D721Med (cell line): ENCODE data around the gene LCE2C.
"Not testable (repeated sequence)": the region's sequence is repeated elsewhere in the genome, so short reads cannot be mapped to it uniquely, and the experiment has no call there.

Experiments
- DNase-seq: peaks from one replicate; pipeline ENCODE4 v3.0.0; 2011; ENCODE audit warnings: low spot score; ENCODE audit not compliant: insufficient read length
- FAIRE-seq: peaks from 2 replicates; lab custom pipeline; 2011; peaks lifted over from hg19 to GRCh38; lab: Jason Lieb, UNC
- TF ChIP-seq, protein P1 (sequence below): IDR thresholded peaks from 2 replicates; pipeline ENCODE4 v1.5.1; 2012; ENCODE audit warnings: mild to moderate bottlenecking, control low read depth; ENCODE audit not compliant: insufficient read depth; ENCODE audit errors: missing control alignments

LCE2C gene, protein sequence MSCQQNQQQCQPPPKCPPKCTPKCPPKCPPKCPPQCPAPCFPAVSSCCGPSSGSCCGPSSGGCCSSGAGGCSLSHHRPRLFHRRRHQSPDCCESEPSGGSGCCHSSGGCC

DNA sequence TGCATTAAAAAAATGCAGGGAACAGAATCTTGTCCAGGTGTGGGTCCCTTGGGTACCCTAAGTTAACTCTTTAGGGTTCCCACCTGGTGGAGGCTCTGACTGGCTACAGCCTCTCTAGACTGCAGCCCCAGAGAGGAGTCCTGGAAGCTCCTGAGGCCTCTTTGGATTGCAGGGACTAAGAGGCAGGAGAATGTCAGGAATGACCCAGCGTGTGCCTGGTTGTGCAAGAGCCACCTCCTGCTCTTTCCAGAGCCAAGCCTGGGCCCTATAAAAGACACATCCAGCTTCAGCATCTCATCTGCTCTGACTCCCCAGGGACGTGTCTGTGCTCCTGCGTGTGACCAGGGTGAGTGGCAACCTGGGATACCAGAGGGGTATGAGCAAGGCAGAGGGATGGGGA, at the start of gene LCE2C:
TSS of gene LCE2C (plus strand) at position 297 of the 400 bp plus-strand sequence. CDS start 737 bp downstream, outside the sequence.
- not testable (repeated sequence) for FAIRE-seq, DNase-seq

DNA sequence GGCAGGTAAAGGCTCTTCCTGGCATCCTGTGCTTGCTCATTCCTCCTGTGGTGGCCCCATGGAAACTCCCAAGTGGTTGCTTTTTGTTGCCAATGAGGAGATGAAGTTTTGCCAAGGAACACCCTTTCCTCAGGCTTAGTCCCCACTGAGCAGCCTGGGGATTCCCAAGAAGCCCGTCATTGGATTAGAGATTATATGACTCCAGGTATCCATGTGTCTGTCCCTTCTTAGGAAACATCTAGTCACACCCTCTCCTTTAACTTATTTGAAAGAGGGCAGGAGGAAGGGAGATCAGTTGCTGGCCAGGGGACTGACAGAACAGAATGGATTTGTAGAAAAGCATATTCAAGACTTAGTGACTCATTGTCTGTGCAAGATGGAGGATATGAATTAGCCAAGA, 48.3 kb upstream of the LCE2C start:
- FAIRE-seq (no peak), DNase-seq (no peak)
- TF ChIP-seq, protein P1, sequence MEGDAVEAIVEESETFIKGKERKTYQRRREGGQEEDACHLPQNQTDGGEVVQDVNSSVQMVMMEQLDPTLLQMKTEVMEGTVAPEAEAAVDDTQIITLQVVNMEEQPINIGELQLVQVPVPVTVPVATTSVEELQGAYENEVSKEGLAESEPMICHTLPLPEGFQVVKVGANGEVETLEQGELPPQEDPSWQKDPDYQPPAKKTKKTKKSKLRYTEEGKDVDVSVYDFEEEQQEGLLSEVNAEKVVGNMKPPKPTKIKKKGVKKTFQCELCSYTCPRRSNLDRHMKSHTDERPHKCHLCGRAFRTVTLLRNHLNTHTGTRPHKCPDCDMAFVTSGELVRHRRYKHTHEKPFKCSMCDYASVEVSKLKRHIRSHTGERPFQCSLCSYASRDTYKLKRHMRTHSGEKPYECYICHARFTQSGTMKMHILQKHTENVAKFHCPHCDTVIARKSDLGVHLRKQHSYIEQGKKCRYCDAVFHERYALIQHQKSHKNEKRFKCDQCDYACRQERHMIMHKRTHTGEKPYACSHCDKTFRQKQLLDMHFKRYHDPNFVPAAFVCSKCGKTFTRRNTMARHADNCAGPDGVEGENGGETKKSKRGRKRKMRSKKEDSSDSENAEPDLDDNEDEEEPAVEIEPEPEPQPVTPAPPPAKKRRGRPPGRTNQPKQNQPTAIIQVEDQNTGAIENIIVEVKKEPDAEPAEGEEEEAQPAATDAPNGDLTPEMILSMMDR, result no peak

DNA sequence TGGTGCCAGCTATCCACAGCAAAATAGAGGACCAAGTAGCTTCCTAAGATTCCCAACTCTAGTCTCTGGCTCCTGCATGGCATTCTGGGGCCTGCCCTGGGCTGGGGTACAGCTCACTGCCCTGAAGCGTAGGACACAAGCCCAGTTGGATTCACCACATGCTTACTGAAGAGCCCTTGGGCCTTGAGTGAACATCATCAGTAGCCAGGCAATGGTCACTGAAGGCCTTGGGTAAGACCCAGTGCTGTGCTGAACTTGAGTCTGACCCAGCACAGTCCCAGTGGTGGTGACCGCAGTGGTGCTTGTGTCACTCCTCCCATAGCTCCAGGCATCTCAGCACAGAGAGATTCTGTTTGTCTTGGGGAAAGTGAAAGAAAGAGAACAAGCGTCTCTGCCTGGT, 44.5 kb upstream of the LCE2C start:
- FAIRE-seq, result no peak
- no peak for DNase-seq
- TF ChIP-seq, protein P1, result no peak

DNA sequence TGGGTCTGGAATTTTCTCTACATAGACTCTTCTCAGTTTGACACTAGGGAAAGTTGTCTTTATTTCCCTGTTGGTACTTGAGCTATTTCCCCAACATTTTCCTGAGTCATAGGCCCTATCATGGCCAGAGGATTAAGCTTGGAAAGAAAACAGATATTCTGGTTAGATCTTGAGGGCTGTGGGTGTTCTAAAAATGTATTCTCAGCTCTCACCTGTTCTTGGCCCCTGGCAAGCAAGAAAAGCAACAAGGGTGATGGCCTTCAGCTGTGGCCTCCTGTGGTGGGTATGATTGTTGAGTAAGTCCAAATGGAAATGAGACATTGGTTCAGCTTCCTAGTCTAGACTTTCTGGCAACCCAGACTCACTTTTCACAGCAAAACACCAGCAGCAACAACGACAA, 34.7 kb upstream of the LCE2C start:
- FAIRE-seq, result no peak
- DNase-seq, result no peak
- TF ChIP-seq, protein P1, result no peak

DNA sequence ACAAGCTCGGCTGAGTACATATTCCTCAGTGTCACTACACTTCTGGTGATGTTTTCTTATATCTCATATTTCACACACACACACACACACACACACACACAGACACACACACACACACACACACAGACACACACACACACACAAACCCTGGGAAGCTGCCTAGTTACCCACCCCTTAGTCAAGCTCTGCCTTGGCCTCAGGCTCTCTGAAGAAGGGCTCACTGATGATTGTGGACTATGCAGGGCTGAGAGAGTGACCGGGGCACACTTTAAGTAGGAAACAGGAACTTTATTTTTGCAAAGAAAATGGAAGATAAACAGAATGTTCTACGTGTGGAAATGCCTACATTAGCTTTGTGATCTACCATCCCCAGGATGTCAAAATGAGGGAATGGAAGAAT, 31.1 kb upstream of the LCE2C start:
- FAIRE-seq (no peak), DNase-seq (no peak)
- TF ChIP-seq, protein P1, result no peak

DNA sequence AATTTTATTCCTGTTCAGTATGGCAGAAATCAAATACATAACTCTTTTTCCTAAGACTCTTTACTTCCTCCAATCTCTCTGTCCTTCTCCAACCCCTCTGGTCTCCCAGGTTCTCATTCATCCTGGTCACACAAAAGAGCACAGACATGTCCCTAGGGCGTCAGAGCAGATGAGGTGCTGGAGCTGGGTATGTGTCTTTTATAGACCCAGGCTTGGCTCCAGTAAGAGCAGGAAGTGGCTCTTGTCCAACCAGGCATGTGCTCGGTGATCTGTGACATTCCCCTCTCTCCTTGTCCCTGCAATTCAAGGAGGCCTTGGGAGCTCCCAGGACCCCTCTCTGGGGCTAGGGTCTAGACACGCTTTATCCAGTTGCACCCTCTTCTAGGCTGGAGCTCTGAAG, 29.9 kb upstream of the LCE2C start:
- DNase-seq (no peak), FAIRE-seq (no peak)
- TF ChIP-seq, protein P1, result no peak

DNA sequence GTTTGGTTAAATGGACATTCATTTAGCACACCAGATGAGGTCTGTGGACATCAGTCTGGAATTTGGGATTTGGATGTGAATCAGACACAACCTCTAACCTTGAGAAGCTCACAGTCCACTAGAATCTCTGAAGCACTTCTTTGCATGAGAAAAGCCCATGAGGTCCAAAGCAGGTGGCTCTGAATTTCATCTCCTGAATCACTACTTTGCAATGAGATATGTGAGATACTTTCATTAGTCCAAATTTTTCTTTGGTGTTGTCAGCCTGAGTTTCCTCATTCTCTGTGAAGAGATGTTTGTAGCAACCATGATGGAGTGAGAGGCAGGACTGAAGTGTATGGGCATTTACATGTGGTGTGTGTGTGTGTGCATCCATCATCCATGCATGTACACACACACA, 28.4 kb upstream of the LCE2C start:
- TF ChIP-seq, protein P1, result no peak
- DNase-seq, result no peak
- FAIRE-seq, result no peak

DNA sequence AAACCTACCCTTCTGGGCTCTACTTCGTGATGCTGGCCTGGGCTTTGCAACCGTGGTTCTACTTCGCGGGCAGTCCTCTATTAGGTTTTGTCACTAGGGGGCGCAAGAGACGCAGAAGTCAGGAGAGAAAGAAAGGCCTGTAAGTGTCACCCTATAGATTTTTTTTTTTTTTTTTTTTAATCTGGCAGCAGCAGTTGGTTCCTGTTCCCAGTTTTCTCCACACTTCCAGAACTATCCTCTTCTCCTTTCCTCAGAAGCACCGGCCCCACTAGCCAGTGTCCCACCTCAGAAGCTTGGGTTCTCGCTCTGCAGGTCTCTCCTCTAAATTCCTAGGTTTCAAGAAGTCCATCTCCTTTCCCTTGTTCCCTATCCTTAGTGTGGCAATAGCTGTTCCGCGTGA, 21.0 kb upstream of the LCE2C start:
- FAIRE-seq (no peak), DNase-seq (no peak)
- TF ChIP-seq, protein P1, result peak; percentile 79
